ENCODE measurements around the gene C20orf144.

C20orf144 gene

GRCh38 chr20:33669873-33670640 lies 7.9 kb downstream of the C20orf144 start:
- no peak for DNase-seq (ENCODE audit: low read depth)
- no peak overlapping the region for H3K4me3 ChIP-seq (ENCODE audit: low read length)
- TF ChIP-seq CTCF (conservative IDR thresholded peaks at IDR 0.05; ENCODE audit: low read depth, low read length): no peak

- no peak overlapping the region for H3K4me3 ChIP-seq (ENCODE audit: low read length)
- DNase-seq (ENCODE audit: low read depth): no peak
- no peak for TF ChIP-seq CTCF (conservative IDR thresholded peaks at IDR 0.05; ENCODE audit: low read depth, low read length)
Measured at GRCh38 chr20:33670715-33671499, 8.8 kb downstream of the C20orf144 start.

- no peak for TF ChIP-seq CTCF (conservative IDR thresholded peaks at IDR 0.05; ENCODE audit: low read depth, low read length)
- no peak overlapping the region for H3K4me3 ChIP-seq (ENCODE audit: low read length)
- DNase-seq (ENCODE audit: low read depth): no peak
Measured at GRCh38 chr20:33671573-33672288, 9.6 kb downstream of the C20orf144 start.

- peak overlapping the region; percentile 80 for H3K4me3 ChIP-seq (ENCODE audit: low read length)
- TF ChIP-seq CTCF (conservative IDR thresholded peaks at IDR 0.05; ENCODE audit: low read depth, low read length): no peak
Measured at GRCh38 chr20:33672426-33673113, 10.4 kb downstream of the C20orf144 start.

GRCh38 chr20:33673114-33673409 lies 10.9 kb downstream of the C20orf144 start:
- peak overlapping the region; percentile 80 for H3K4me3 ChIP-seq (ENCODE audit: low read length)
- no peak for TF ChIP-seq CTCF (conservative IDR thresholded peaks at IDR 0.05; ENCODE audit: low read depth, low read length)
- no peak for DNase-seq (ENCODE audit: low read depth)

More at GRCh38 chr20:33672426-33673113, 10.4 kb downstream of the C20orf144 start:
- no peak for DNase-seq (ENCODE audit: low read depth)

- DNase-seq (ENCODE audit: low read depth): no peak
- no peak for TF ChIP-seq CTCF (conservative IDR thresholded peaks at IDR 0.05; ENCODE audit: low read depth, low read length)
- H3K4me3 ChIP-seq (ENCODE audit: low read length): peak overlapping the region; percentile 80
Measured at GRCh38 chr20:33673410-33674293, 11.5 kb downstream of the C20orf144 start.

Data from retinal pigment epithelial cell (primary cell).